ENCODE measurements around the gene AVPR2.

Gene AVPR2

DNA sequence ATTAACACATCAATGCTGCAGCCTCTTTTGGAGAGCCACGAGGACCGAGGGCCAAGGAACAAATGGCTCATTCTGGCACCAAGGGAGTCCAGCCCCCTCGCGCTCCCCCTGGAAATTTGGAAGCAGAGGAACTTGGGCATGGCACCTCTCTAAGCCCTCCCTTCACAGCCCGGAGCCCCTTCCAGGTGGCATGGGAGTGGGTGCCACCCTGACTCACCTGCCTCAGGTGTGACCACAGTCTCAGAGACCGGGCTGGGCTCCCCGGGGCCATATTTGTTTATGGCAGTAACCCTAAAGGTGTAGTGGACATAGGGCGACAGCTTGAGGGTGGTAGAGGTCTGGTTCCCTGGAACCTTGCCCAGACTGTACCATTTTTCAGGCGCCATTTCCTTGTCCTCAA, 37.3 kb upstream of the AVPR2 start:
- TF ChIP-seq, protein P1, sequence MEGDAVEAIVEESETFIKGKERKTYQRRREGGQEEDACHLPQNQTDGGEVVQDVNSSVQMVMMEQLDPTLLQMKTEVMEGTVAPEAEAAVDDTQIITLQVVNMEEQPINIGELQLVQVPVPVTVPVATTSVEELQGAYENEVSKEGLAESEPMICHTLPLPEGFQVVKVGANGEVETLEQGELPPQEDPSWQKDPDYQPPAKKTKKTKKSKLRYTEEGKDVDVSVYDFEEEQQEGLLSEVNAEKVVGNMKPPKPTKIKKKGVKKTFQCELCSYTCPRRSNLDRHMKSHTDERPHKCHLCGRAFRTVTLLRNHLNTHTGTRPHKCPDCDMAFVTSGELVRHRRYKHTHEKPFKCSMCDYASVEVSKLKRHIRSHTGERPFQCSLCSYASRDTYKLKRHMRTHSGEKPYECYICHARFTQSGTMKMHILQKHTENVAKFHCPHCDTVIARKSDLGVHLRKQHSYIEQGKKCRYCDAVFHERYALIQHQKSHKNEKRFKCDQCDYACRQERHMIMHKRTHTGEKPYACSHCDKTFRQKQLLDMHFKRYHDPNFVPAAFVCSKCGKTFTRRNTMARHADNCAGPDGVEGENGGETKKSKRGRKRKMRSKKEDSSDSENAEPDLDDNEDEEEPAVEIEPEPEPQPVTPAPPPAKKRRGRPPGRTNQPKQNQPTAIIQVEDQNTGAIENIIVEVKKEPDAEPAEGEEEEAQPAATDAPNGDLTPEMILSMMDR (conservative IDR thresholded peaks at IDR 0.05; ENCODE audit: low read depth, low read length): no peak
- H3K4me3 ChIP-seq (ENCODE audit: low read length): no peak overlapping the region
- DNase-seq (ENCODE audit: low read depth): no peak

DNA sequence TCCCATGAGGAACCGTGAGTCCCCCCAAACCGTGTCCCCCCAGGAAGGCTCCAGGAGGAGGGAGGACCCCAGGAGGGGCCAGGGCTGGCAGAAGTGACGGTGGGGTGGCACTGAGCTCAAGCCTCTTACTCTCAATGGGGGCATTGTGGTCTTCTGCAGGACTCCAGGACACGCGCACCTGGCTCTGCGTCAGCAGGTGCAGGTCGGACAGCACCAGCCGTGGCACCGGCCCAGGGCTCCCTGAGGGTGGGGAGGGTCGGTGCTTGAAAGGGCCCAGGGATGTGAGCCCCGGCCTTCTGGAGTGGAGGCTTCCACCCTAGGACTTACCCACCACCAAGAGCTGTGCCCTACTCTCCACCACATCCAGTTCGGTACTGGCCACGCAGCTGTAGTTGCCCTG, 36.8 kb upstream of the AVPR2 start:
- no peak overlapping the region for H3K4me3 ChIP-seq (ENCODE audit: low read length)
- TF ChIP-seq, protein P1 (conservative IDR thresholded peaks at IDR 0.05; ENCODE audit: low read depth, low read length): no peak
- no peak for DNase-seq (ENCODE audit: low read depth)

DNA sequence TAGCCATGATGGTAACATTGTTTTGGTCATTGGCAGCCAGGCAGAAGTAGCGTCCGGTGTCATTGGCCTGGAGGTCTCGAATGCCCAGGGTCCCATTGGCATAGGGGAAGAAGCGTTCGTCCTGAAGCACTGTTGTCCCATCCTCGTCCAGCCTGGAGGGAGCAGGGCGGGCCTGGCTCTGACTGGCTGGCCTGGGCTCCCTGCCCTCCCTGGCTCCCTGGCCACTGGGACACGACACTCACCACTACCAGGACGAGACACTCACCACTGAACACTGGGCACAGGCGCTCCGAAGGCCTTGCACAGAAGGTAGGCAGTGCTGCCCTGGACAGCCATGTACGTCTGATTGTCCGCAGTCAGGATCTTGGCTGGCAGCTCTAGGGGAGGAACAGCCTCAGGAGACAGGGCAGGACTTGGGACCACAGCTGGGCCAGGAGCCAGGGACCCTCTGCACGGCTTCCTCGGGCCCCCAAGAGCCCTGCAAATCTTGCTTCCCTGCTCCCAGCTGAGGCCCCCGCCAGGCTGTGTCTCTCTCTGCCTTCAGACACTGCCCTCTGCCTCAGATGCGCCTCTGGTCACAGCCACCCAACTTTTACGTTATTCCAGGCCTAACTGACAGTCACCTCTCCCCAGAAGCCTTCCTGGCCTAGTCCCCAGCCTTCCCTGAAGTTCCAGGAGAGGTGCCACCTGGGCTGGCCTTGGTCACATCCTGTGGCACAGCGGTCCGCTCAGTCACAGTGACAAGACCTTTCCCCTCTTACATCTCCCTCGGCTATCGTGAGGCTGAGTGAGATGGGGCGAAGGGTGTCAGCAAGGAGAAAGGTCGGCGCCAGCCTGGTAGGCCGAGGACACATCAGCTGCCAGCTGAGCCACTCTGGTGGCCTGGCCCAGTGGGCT, 35.6 kb upstream of the AVPR2 start:
- DNase-seq (ENCODE audit: low read depth): no peak
- TF ChIP-seq, protein P1 (conservative IDR thresholded peaks at IDR 0.05; ENCODE audit: low read depth, low read length): no peak
- no peak overlapping the region for H3K4me3 ChIP-seq (ENCODE audit: low read length)

DNA sequence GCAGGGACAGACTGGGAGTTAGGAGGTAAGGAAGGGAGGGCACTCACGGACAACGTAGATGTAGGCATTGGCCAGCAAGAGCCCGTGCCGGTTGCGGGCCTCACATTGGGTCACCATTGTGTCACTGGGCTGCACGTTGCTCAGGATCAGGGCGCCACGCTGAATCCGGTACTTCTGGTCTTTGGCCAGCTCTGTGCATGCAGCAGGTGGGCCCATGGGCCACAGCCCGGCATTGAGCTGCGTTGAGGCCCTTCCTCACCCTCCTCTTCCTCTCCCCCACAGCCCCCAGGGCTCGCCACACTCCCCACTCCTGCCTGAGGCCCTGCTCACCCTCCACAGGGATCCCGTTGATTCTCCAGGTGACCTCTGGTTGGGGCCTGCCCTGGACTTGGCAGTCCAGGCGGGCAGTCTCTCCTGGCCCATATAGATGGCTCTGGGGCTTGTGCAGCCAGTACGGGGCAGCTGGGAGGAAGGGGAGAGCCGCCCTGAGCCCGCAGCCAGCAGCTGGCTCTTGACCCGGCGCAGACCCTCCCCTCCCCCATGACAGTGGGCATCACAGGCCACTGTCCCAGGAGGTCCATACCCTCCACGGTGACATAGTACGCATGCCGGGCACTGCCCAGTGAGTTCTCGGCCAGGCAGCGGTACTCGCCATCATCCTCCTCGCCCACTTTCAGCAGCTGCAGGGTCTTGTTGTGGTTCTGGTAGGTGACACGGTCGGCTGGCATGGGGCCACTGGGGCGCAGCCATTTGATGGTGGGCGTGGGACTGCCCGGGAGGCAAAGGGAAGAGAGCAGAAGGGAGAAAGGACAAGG, 34.8 kb upstream of the AVPR2 start:
- no peak for DNase-seq (ENCODE audit: low read depth)
- H3K4me3 ChIP-seq (ENCODE audit: low read length): no peak overlapping the region
- TF ChIP-seq, protein P1 (conservative IDR thresholded peaks at IDR 0.05; ENCODE audit: low read depth, low read length): no peak

DNA sequence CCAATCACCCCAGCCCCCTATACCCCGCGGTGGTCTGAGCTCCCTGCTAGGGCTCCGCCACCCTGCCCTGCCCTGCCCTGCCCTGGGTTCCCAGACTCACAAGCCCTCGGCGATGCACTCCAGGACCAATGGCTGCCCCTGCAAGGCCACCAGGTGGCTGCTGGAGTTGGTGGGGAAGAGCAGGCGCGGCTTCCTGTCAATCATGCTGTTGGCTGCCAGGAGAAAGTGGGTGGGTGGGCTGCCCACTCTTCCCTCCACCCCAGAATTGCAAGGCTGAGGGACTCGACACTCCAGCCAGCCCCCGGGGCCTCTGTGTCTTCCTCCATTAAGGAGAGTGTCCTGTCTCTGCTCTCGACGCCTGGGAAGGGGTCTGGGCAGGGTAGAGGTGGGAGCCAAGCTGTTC, 34.2 kb upstream of the AVPR2 start:
- no peak overlapping the region for H3K4me3 ChIP-seq (ENCODE audit: low read length)
- TF ChIP-seq, protein P1 (conservative IDR thresholded peaks at IDR 0.05; ENCODE audit: low read depth, low read length): no peak
- DNase-seq (ENCODE audit: low read depth): no peak

DNA sequence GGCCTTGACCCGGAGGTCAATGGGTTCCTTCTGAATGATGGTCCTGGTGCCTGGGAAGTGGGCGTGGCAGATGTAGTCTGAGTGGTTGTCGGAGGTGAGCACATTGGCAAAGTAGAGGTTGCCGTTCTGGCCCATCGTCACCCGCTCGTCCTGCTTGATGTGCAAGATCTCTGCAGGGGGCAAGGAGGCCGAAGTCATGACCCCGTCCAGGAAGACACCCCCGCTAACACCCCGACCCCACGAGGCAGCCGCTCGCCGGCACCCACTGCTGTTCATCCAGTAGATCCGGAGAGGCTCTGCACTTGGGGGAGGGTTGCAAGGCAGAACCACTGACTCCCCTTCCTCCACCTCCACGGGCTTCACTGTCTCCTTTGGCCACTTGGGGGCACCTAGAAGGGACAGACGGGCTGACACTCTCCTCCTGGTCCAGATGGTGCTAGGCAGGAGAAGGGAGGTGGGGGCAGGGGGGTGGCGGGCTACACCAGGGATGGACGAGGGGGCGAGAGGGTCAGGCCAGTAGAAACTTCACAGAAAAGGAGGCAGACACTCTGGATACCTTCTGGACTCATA, 33.6 kb upstream of the AVPR2 start:
- DNase-seq (ENCODE audit: low read depth): no peak
- TF ChIP-seq, protein P1 (conservative IDR thresholded peaks at IDR 0.05; ENCODE audit: low read depth, low read length): peak; percentile 10
- H3K4me3 ChIP-seq (ENCODE audit: low read length): no peak overlapping the region

Data from retinal pigment epithelial cell (primary cell).